Mesenchymal stem cell (in vitro differentiated cells and primary cell): ENCODE data around the gene GVQW3.

Source experiments
- DNase-seq: peaks from one replicate; pipeline ENCODE4 v3.0.0-alpha.2; 2013
- H2AFZ ChIP-seq: one replicate; pipeline ENCODE4 v1.6.1; 2013; ENCODE audit warnings: low read depth, mild to moderate bottlenecking, control low read depth, inconsistent platforms, low read length, moderate library complexity
- H2AK5ac ChIP-seq: 2 replicates; pipeline ENCODE4 v1.6.1; 2013; ENCODE audit warnings: low read length, moderate library complexity, mild to moderate bottlenecking, inconsistent platforms; ENCODE audit not compliant: severe bottlenecking
- H2BK120ac ChIP-seq: one replicate; pipeline ENCODE4 v1.6.1; 2013; ENCODE audit warnings: low read depth, mild to moderate bottlenecking, inconsistent platforms, low read length, moderate library complexity
- H2BK12ac ChIP-seq, 2 experiments: one replicate each; pipeline ENCODE4 v1.6.1; 2013; ENCODE audit warnings: inconsistent platforms in 2 of 2, low read length in 2 of 2, mild to moderate bottlenecking in 2 of 2, moderate library complexity in 2 of 2, control low read depth in 1 of 2
- H2BK15ac ChIP-seq: one replicate; pipeline ENCODE4 v1.6.1; 2013; ENCODE audit warnings: mild to moderate bottlenecking, low read depth, inconsistent platforms; ENCODE audit not compliant: poor library complexity, severe bottlenecking
- H2BK5ac ChIP-seq: 2 replicates; pipeline ENCODE4 v1.6.1; 2013; ENCODE audit warnings: low read depth, mild to moderate bottlenecking, low read length, control low read depth, inconsistent platforms; ENCODE audit not compliant: poor library complexity, severe bottlenecking
- H3K14ac ChIP-seq, 2 experiments: one replicate each; pipeline ENCODE4 v1.6.1; 2013; ENCODE audit warnings: inconsistent platforms in 2 of 2, low read length in 2 of 2, control low read depth in 1 of 2, mild to moderate bottlenecking in 1 of 2, moderate library complexity in 1 of 2
- H3K18ac ChIP-seq, 2 experiments: one replicate each; pipeline ENCODE4 v1.6.1; 2013; ENCODE audit warnings: inconsistent platforms in 2 of 2, low read length in 2 of 2, control low read depth in 1 of 2, low read depth in 1 of 2, mild to moderate bottlenecking in 1 of 2
- H3K23ac ChIP-seq, 2 experiments: one replicate each; pipeline ENCODE4 v1.6.1; 2013; ENCODE audit warnings: inconsistent platforms in 2 of 2, low read length in 2 of 2, mild to moderate bottlenecking in 2 of 2, moderate library complexity in 2 of 2, control low read depth in 1 of 2
- H3K27ac ChIP-seq: 2 replicates; pipeline ENCODE4 v1.5.1; 2013; ENCODE audit warnings: mild to moderate bottlenecking, moderate library complexity, low read length, control low read depth, inconsistent platforms; ENCODE audit not compliant: poor library complexity, severe bottlenecking
- H3K27me3 ChIP-seq, 2 experiments: 2 replicates each; pipeline versions ENCODE4 v1.6.1 to v1.7.0; 2013; ENCODE audit warnings: low read length in 2 of 2, mild to moderate bottlenecking in 2 of 2, moderate library complexity in 2 of 2, control low read depth in 1 of 2, inconsistent platforms in 1 of 2; ENCODE audit not compliant: control insufficient read depth in 1 of 2, insufficient read depth in 1 of 2
- H3K36me3 ChIP-seq, 2 experiments: 2 replicates each; pipeline versions ENCODE4 v1.6.1 to v1.7.0; 2013; ENCODE audit warnings: low read length in 2 of 2, control low read depth in 1 of 2, inconsistent platforms in 1 of 2, low read depth in 1 of 2, mild to moderate bottlenecking in 1 of 2; ENCODE audit not compliant: insufficient read depth in 2 of 2, control insufficient read depth in 1 of 2
- H3K4ac ChIP-seq, 2 experiments: one replicate each; pipeline ENCODE4 v1.6.1; 2013; ENCODE audit warnings: inconsistent platforms in 2 of 2, low read length in 2 of 2, mild to moderate bottlenecking in 2 of 2, moderate library complexity in 2 of 2, control low read depth in 1 of 2, low read depth in 1 of 2
- H3K4me1 ChIP-seq: 2 replicates; pipeline ENCODE4 v1.6.1; 2013; ENCODE audit warnings: low read depth, low read length, control low read depth; ENCODE audit not compliant: control insufficient read depth, insufficient read depth
- H3K4me2 ChIP-seq: 2 replicates; pipeline ENCODE4 v1.6.1; 2013; ENCODE audit warnings: low read length, mild to moderate bottlenecking, inconsistent platforms; ENCODE audit not compliant: poor library complexity, severe bottlenecking
- H3K4me3 ChIP-seq, 2 experiments: 2 replicates each; pipeline versions ENCODE4 v1.5.1 to v1.7.0; 2013; ENCODE audit warnings: low read length in 2 of 2, mild to moderate bottlenecking in 2 of 2, control low read depth in 1 of 2, low read depth in 1 of 2; ENCODE audit not compliant: insufficient read depth in 1 of 2
- H3K79me1 ChIP-seq: replicated peaks from 2 replicates; pipeline ENCODE4 v1.6.1; 2013; ENCODE audit warnings: mild to moderate bottlenecking, control low read depth, low read length, inconsistent platforms; ENCODE audit not compliant: poor library complexity, severe bottlenecking
- H3K9ac ChIP-seq: 2 replicates; pipeline ENCODE4 v1.7.0; 2013; ENCODE audit warnings: mild to moderate bottlenecking, low read length, moderate library complexity
- H3K9me3 ChIP-seq: 2 replicates; pipeline ENCODE4 v1.7.0; 2013; ENCODE audit warnings: mild to moderate bottlenecking, low read length; ENCODE audit not compliant: control insufficient read depth
- H4K8ac ChIP-seq: one replicate; pipeline ENCODE4 v1.6.1; 2013; ENCODE audit warnings: inconsistent platforms, mild to moderate bottlenecking, low read length, moderate library complexity
- H4K91ac ChIP-seq: one replicate; pipeline ENCODE4 v1.6.1; 2013; ENCODE audit warnings: mild to moderate bottlenecking, low read length, inconsistent platforms
- WGBS: methylation state at CpG from one replicate; pipeline ENCODE4 v1.1.7; 2013; ENCODE audit warnings: mixed read lengths; 5-methylcytosine and 5-hydroxymethylcytosine counted together

The GVQW3 gene

GRCh38 chr11:76445121-76446084, 64.3 kb downstream of the GVQW3 start:
- H3K18ac ChIP-seq: peak overlapping the region; percentile 30 to 79
- no peaks in the 10 kb centered on the region for H3K4me1 ChIP-seq
- H3K27me3 ChIP-seq: no peaks in the 10 kb centered on the region
- peaks cover 0 to 36% of the 10 kb centered on the region in 2 experiments for H3K36me3 ChIP-seq
- H2BK5ac ChIP-seq: peak overlapping the region; percentile 3
- H3K14ac ChIP-seq: peak overlapping the region in 1 of 2 experiments; percentile 61
- peak overlapping the region; percentile 90 to 92 for H3K4me3 ChIP-seq
- no peak overlapping the region for H2AK5ac ChIP-seq
- peak overlapping the region in 1 of 2 experiments; percentile 88 for H3K4ac ChIP-seq
- peak overlapping the region; percentile 81 for H2AFZ ChIP-seq
- peak overlapping the region in 1 of 2 experiments; percentile 77 for H2BK12ac ChIP-seq
- peak overlapping the region in 1 of 2 experiments; percentile 72 for H3K23ac ChIP-seq
- H3K79me1 ChIP-seq: peaks cover 12% of the 10 kb centered on the region
- peak overlapping the region; percentile 64 for H3K4me2 ChIP-seq
- DNase-seq: peak; percentile 98
- H3K9ac ChIP-seq: peak overlapping the region; percentile 97
- H3K27ac ChIP-seq: peak overlapping the region; percentile 80
- H4K91ac ChIP-seq: peak overlapping the region; percentile 9
- peak overlapping the region; percentile 50 for H4K8ac ChIP-seq
- peak overlapping the region; percentile 51 for H2BK120ac ChIP-seq
- H2BK15ac ChIP-seq: peak overlapping the region; percentile 87
- no peaks in the 10 kb centered on the region for H3K9me3 ChIP-seq
- WGBS: under 1% methylated on average over 32 of the region's 56 CpGs

- Histone ChIP-seq H2BK120ac (no peak overlapping the region), H3K4ac (no peak overlapping the region), H3K18ac (no peak overlapping the region), H3K79me1 (peaks cover 8% of the 10 kb centered on the region), H3K36me3 (peaks cover 0 to 57% of the 10 kb centered on the region in 2 experiments), H3K4me2 (no peak overlapping the region), H2BK12ac (no peak overlapping the region), H3K27ac (no peak overlapping the region), H3K27me3 (no peaks in the 10 kb centered on the region), H2BK5ac (no peak overlapping the region), H4K8ac (no peak overlapping the region), H2AK5ac (no peak overlapping the region), H3K4me1 (no peaks in the 10 kb centered on the region), H2BK15ac (no peak overlapping the region), H4K91ac (no peak overlapping the region), H2AFZ (no peak overlapping the region), H3K9me3 (no peaks in the 10 kb centered on the region), H3K14ac (no peak overlapping the region), H3K23ac (no peak overlapping the region), H3K4me3 (no peak overlapping the region), H3K9ac (no peak overlapping the region)
- WGBS: no CpG with 5 or more reads among the region's 2 CpGs
- DNase-seq: no peak
Measured at GRCh38 chr11:76448506-76448905, 67.4 kb downstream of the GVQW3 start.

- no peak overlapping the region for H3K4me3 ChIP-seq
- no peak overlapping the region for H2BK120ac ChIP-seq
- no peaks in the 10 kb centered on the region for H3K27me3 ChIP-seq
- no peak overlapping the region for H3K4me2 ChIP-seq
- no peak overlapping the region for H2AK5ac ChIP-seq
- H3K14ac ChIP-seq: no peak overlapping the region
- no peak overlapping the region for H4K91ac ChIP-seq
- H2BK15ac ChIP-seq: no peak overlapping the region
- no peak overlapping the region for H3K27ac ChIP-seq
- peaks cover 6% of the 10 kb centered on the region for H3K79me1 ChIP-seq
- H4K8ac ChIP-seq: no peak overlapping the region
- H3K9me3 ChIP-seq: no peaks in the 10 kb centered on the region
- H3K23ac ChIP-seq: no peak overlapping the region
- peaks cover 0 to 87% of the 10 kb centered on the region in 2 experiments for H3K36me3 ChIP-seq
- H3K9ac ChIP-seq: no peak overlapping the region
- no peaks in the 10 kb centered on the region for H3K4me1 ChIP-seq
- no peak overlapping the region for H3K18ac ChIP-seq
- no peak for DNase-seq
- H2AFZ ChIP-seq: no peak overlapping the region
- H2BK12ac ChIP-seq: no peak overlapping the region
- H2BK5ac ChIP-seq: no peak overlapping the region
- 87% methylated on average over 5 of the region's 6 CpGs for WGBS
- no peak overlapping the region for H3K4ac ChIP-seq
Measured at GRCh38 chr11:76453248-76453647, 72.1 kb downstream of the GVQW3 start.

GRCh38 chr11:76455331-76455730, 74.2 kb downstream of the GVQW3 start:
- H3K4me1 ChIP-seq: no peaks in the 10 kb centered on the region
- no peak overlapping the region for H3K4me3 ChIP-seq

More at GRCh38 chr11:76455331-76455730, 74.2 kb downstream of the GVQW3 start:
- H2AK5ac ChIP-seq: no peak overlapping the region
- peak overlapping the region; percentile 0 for H3K4me2 ChIP-seq
- no CpG with 5 or more reads among the region's 2 CpGs for WGBS
- no peaks in the 10 kb centered on the region for H3K9me3 ChIP-seq
- no peak overlapping the region for H2BK12ac ChIP-seq
- DNase-seq: no peak
- no peak overlapping the region for H4K8ac ChIP-seq
- H3K27ac ChIP-seq: peak overlapping the region; percentile 70
- H3K27me3 ChIP-seq: no peaks in the 10 kb centered on the region
- H3K23ac ChIP-seq: no peak overlapping the region
- H3K4ac ChIP-seq: no peak overlapping the region
- H4K91ac ChIP-seq: no peak overlapping the region
- H3K36me3 ChIP-seq: peaks cover 0 to 85% of the 10 kb centered on the region in 2 experiments
- no peak overlapping the region for H3K14ac ChIP-seq
- no peak overlapping the region for H2AFZ ChIP-seq
- no peak overlapping the region for H3K9ac ChIP-seq
- no peak overlapping the region for H3K18ac ChIP-seq
- no peak overlapping the region for H2BK5ac ChIP-seq
- H2BK15ac ChIP-seq: no peak overlapping the region
- H3K79me1 ChIP-seq: peaks cover 8% of the 10 kb centered on the region
- H2BK120ac ChIP-seq: no peak overlapping the region
